DMS 273 (cell line): ENCODE results near the gene TIGAR.

Source experiments
- DNase-seq: peaks from one replicate; lab custom pipeline; 2025; ENCODE audit not compliant: unreplicated experiment; lab: John Stamatoyannopoulos, UW

TIGAR gene

GRCh38 chr12:4301932-4302501 lies 19.0 kb upstream of the TIGAR start:
- no peak for DNase-seq

GRCh38 chr12:4302881-4303280 lies 18.1 kb upstream of the TIGAR start:
- DNase-seq = no peak

GRCh38 chr12:4303750-4304149 lies 17.3 kb upstream of the TIGAR start:
- no peak for DNase-seq

GRCh38 chr12:4307593-4308333 lies 13.2 kb upstream of the TIGAR start:
- DNase-seq = peak; percentile 78

GRCh38 chr12:4308334-4308950 lies 12.6 kb upstream of the TIGAR start:
- no peak for DNase-seq

- no peak for DNase-seq
Measured at GRCh38 chr12:4311776-4312175, 9.2 kb upstream of the TIGAR start.

- DNase-seq = no peak
Measured at GRCh38 chr12:4312251-4312650, 8.8 kb upstream of the TIGAR start.

- DNase-seq = no peak
Measured at GRCh38 chr12:4320497-4320852, 538 bp upstream of the TIGAR start.

- no peak for DNase-seq
Measured at GRCh38 chr12:4322726-4323125, 1.7 kb downstream of the TIGAR start.

- DNase-seq = no peak
Measured at GRCh38 chr12:4323396-4323795, 2.4 kb downstream of the TIGAR start.

GRCh38 chr12:4324366-4324765 lies 3.4 kb downstream of the TIGAR start:
- no peak for DNase-seq

- DNase-seq = no peak
Measured at GRCh38 chr12:4325966-4326365, 5.0 kb downstream of the TIGAR start.

- no peak for DNase-seq
Measured at GRCh38 chr12:4327293-4327692, 6.3 kb downstream of the TIGAR start.

GRCh38 chr12:4330203-4330602 lies 9.2 kb downstream of the TIGAR start:
- DNase-seq = no peak

- DNase-seq = no peak
Measured at GRCh38 chr12:4331221-4331620, 10.2 kb downstream of the TIGAR start.

- DNase-seq = no peak
Measured at GRCh38 chr12:4331842-4332241, 10.8 kb downstream of the TIGAR start.

- no peak for DNase-seq
Measured at GRCh38 chr12:4346931-4347330, 25.9 kb downstream of the TIGAR start.

GRCh38 chr12:4353785-4354208 lies 32.8 kb downstream of the TIGAR start:
- peak; percentile 30 for DNase-seq

GRCh38 chr12:4355156-4356040 lies 34.4 kb downstream of the TIGAR start:
- DNase-seq = no peak

GRCh38 chr12:4356041-4356327 lies 35.0 kb downstream of the TIGAR start:
- peak; percentile 59 for DNase-seq

- no peak for DNase-seq
Measured at GRCh38 chr12:4366090-4366489, 45.1 kb downstream of the TIGAR start.

GRCh38 chr12:4369548-4369947 lies 48.5 kb downstream of the TIGAR start:
- DNase-seq = no peak
